H1 (cell line): ENCODE measurements around the gene NLGN4Y. TPM values are rescaled to one million over a fixed set of nuclear protein-coding genes. Genes with fewer than 3 reads are reported as not detected.

Experiments used
- ASH2L ChIP-seq: fragments of 200-600, 300-600 bp; sonication (generic); IDR thresholded peaks from one replicate; pipeline ENCODE4 v1.7.1; 2017; ENCODE audit warnings: low read length
- BRCA1 ChIP-seq: IDR thresholded peaks from 2 replicates; pipeline ENCODE4 v1.6.1; 2012; ENCODE audit warnings: low read depth, low read length, improper control_type of control experiment
- CBX8 ChIP-seq: fragments of 300-800, 300-1000 bp; sonication (generic); IDR thresholded peaks from 2 replicates; pipeline ENCODE4 v1.7.1; 2016; ENCODE audit warnings: low read depth, low read length, borderline replicate concordance
- CEBPB ChIP-seq: IDR thresholded peaks from 2 replicates; pipeline ENCODE4 v1.6.1; 2012; ENCODE audit warnings: low read depth, low read length
- CHD2 ChIP-seq: IDR thresholded peaks from 2 replicates; pipeline ENCODE4 v1.6.1; 2012; ENCODE audit warnings: low read length, improper control_type of control experiment
- CREB1 ChIP-seq: IDR thresholded peaks from 2 replicates; pipeline ENCODE4 v1.6.1; 2012; ENCODE audit warnings: inconsistent platforms
- CTBP2 ChIP-seq: IDR thresholded peaks from 2 replicates; pipeline ENCODE4 v1.7.0; 2011; ENCODE audit warnings: borderline replicate concordance, mild to moderate bottlenecking, moderate library complexity, mixed read lengths, low read length; ENCODE audit not compliant: insufficient read depth, insufficient read length
- CTCF ChIP-seq, 3 experiments: IDR thresholded peaks; 1 replicate in 2 of 3; 2 replicates in 1 of 3; pipeline versions ENCODE4 v1.5.1 to v1.6.1; 2011; ENCODE audit warnings: low read length in 3 of 3, mild to moderate bottlenecking in 3 of 3, inconsistent platforms in 2 of 3, low read depth in 1 of 3, moderate library complexity in 1 of 3; ENCODE audit not compliant: insufficient read depth in 1 of 3; ENCODE audit errors: control extremely low read depth in 1 of 3
- EGR1 ChIP-seq: IDR thresholded peaks from 2 replicates; pipeline ENCODE4 v1.6.1; 2011; ENCODE audit warnings: low read depth, low read length, borderline replicate concordance
- EP300 ChIP-seq, 2 experiments: IDR thresholded peaks; 1 replicate in 1 of 2; 2 replicates in 1 of 2; pipeline ENCODE4 v1.6.1; 2011 to 2012; ENCODE audit warnings: low read depth in 2 of 2, low read length in 2 of 2, mild to moderate bottlenecking in 2 of 2, borderline replicate concordance in 1 of 2, inconsistent platforms in 1 of 2, moderate library complexity in 1 of 2
- KDM1A ChIP-seq: fragments of 200-600, 300-600 bp; sonication (generic); IDR thresholded peaks from 2 replicates; pipeline ENCODE4 v1.7.1; 2016; ENCODE audit warnings: mild to moderate bottlenecking, low read length, borderline replicate concordance
- KDM5A ChIP-seq: fragments of 200-600 bp; IDR thresholded peaks from 2 replicates; pipeline ENCODE4 v1.7.1; 2012; ENCODE audit warnings: mild to moderate bottlenecking, low read length, inconsistent platforms, mixed read lengths
- NANOG ChIP-seq: IDR thresholded peaks from 2 replicates; pipeline ENCODE4 v1.6.1; 2011; ENCODE audit warnings: low read length, low read depth, mild to moderate bottlenecking, inconsistent platforms; ENCODE audit not compliant: insufficient read depth, poor library complexity, severe bottlenecking
- RNF2 ChIP-seq: fragments of 200-900, 300-1000 bp; sonication (generic); IDR thresholded peaks from 2 replicates; pipeline ENCODE4 v1.7.1; 2016; ENCODE audit warnings: borderline replicate concordance, low read depth, mild to moderate bottlenecking, antibody characterized with exemption, low read length; ENCODE audit not compliant: poor library complexity, severe bottlenecking; ENCODE audit errors: missing control alignments
- SAP30 ChIP-seq: fragments of 300-600 bp; sonication (generic); IDR thresholded peaks from 2 replicates; pipeline ENCODE4 v1.7.1; 2012; ENCODE audit warnings: low read length, moderate library complexity, mild to moderate bottlenecking, inconsistent platforms; ENCODE audit not compliant: insufficient read depth, insufficient replicate concordance
- SIN3A ChIP-seq, 2 experiments: IDR thresholded peaks in 1 of 2; conservative IDR thresholded peaks in 1 of 2; 2 replicates each; pipeline ENCODE4 v1.6.1; 2011 to 2012; ENCODE audit warnings: low read length in 2 of 2, improper control_type of control experiment in 1 of 2, low read depth in 1 of 2, mild to moderate bottlenecking in 1 of 2
- SIRT6 ChIP-seq: IDR thresholded peaks from one replicate; pipeline ENCODE4 v1.7.1; 2012; ENCODE audit warnings: low read length, inconsistent platforms
- SP1 ChIP-seq: IDR thresholded peaks from 2 replicates; pipeline ENCODE4 v1.6.1; 2011; ENCODE audit warnings: low read depth, low read length
- SP4 ChIP-seq: IDR thresholded peaks from 2 replicates; pipeline ENCODE4 v1.6.1; 2012; ENCODE audit warnings: low read length, inconsistent platforms
- SUZ12 ChIP-seq: fragments of 200-600 bp; sonication (generic); IDR thresholded peaks from 2 replicates; pipeline ENCODE4 v1.6.1; 2012; ENCODE audit warnings: mild to moderate bottlenecking, inconsistent platforms, low read length, moderate library complexity, mixed read lengths
- TCF12 ChIP-seq: IDR thresholded peaks from 2 replicates; pipeline ENCODE4 v1.6.1; 2011; ENCODE audit warnings: low read depth, mild to moderate bottlenecking, low read length
- polyA plus RNA-seq, 7 experiments: library from polyadenylated mRNA; depleted of rRNA in 3 of 7; stranded (reverse) in 5 of 7; unstranded in 2 of 7; fragments of >200 nt in 5 of 7; fragments of 200-250 nt in 2 of 7; gene quantifications; 1 replicate in 5 of 7; 2 replicates in 1 of 7; 4 replicates in 1 of 7; pipeline versions ENCODE4 v1.2.1 to v1.2.3, GENCODE V29; 2011 to 2013; ENCODE audit warnings: missing spikeins in 2 of 7, mixed read lengths in 2 of 7
- total RNA-seq: library from RNA; stranded (reverse); fragmentation: NEBNext Ultra II Directional; extraction: Animal tissue kit (Norgen Biotek cat#: 25700); gene quantifications from 2 replicates; pipeline ENCODE4 v1.2.1, GENCODE V29; 2021

Gene NLGN4Y
- total and polyA plus RNA-seq, 2 of the 8 experiments (the other 6 are each of a cell fraction or from before 2014, with no cell fraction given) = 35.7 to 51.3 TPM

- TF ChIP-seq CEBPB (no peak), SP1 (no peak), CREB1 (no peak), CBX8 (no peak), SIRT6 (no peak), CTCF (IDR thresholded peaks at IDR 0.05; ENCODE audit: control extremely low read depth in 1 of 3, insufficient read depth in 1 of 3, low read depth in 1 of 3, low read length in 3 of 3) (no peak), SAP30 (peak; percentile 28), CTBP2 (no peak), SP4 (no peak), NANOG (no peak), CHD2 (no peak), BRCA1 (no peak), TCF12 (no peak), SUZ12 (peak; percentile 25; the same call in 1 of the 2 replicates), KDM1A (no peak), RNF2 (no peak), EGR1 (no peak), KDM5A (no peak), EP300 (IDR thresholded peaks at IDR 0.05; ENCODE audit: borderline replicate concordance in 1 of 2, low read depth in 2 of 2, low read length in 2 of 2) (no peak), SIN3A (conservative IDR thresholded peaks at IDR 0.05 in 1 of 2, IDR thresholded peaks at IDR 0.05 in 1 of 2; ENCODE audit: low read depth in 1 of 2, low read length in 2 of 2) (peak in 1 of 2 experiments; percentile 49; a peak in 1 of 4 replicates), ASH2L (peak; percentile 63)
Observed at GRCh38 chrY:14524272-14525231, at the start of gene NLGN4Y (continued).
